HCT116 (cell line): ENCODE data around the gene EMILIN2.

Source experiments
- ATF3 ChIP-seq: IDR thresholded peaks from 2 replicates; pipeline ENCODE4 v1.6.1; 2012
- CTCF ChIP-seq, 3 experiments: fragments of 200-600 bp in 1 of 3; sonication (generic) in 1 of 3; IDR thresholded peaks in 2 of 3; conservative IDR thresholded peaks in 1 of 3; 2 replicates each; pipeline ENCODE4 v1.5.1; 2012 to 2017; ENCODE audit warnings: low read depth in 2 of 3, low read length in 2 of 3, antibody characterized with exemption in 1 of 3, borderline replicate concordance in 1 of 3, control low read depth in 1 of 3, mild to moderate bottlenecking in 1 of 3, mixed read lengths in 1 of 3, mixed run types in 1 of 3, moderate library complexity in 1 of 3; ENCODE audit not compliant: insufficient read depth in 1 of 3
- ELF1 ChIP-seq: IDR thresholded peaks from 2 replicates; pipeline ENCODE4 v1.6.1; 2012; ENCODE audit warnings: low read depth, borderline replicate concordance
- EZH2 ChIP-seq: fragments of 200-600 bp; sonication (generic); IDR thresholded peaks from 2 replicates; pipeline ENCODE4 v1.6.1; 2017; ENCODE audit warnings: antibody characterized with exemption, mixed run types
- EZH2phosphoT487 ChIP-seq: fragments of 200-600 bp; IDR thresholded peaks from 2 replicates; pipeline ENCODE4 v1.6.1; 2018; ENCODE audit warnings: antibody characterized with exemption, borderline replicate concordance
- FOSL1 ChIP-seq: IDR thresholded peaks from 2 replicates; pipeline ENCODE4 v1.6.1; 2012; ENCODE audit warnings: low read depth
- POLR2A ChIP-seq: IDR thresholded peaks from 2 replicates; pipeline ENCODE4 v1.7.0; 2011; ENCODE audit warnings: borderline replicate concordance; ENCODE audit not compliant: insufficient read depth, insufficient read length; ENCODE audit errors: extremely low read depth
- POLR2AphosphoS5 ChIP-seq: IDR thresholded peaks from 2 replicates; pipeline ENCODE4 v1.6.1; 2011; ENCODE audit warnings: mild to moderate bottlenecking, low read depth, low read length, moderate library complexity
- REST ChIP-seq: IDR thresholded peaks from 2 replicates; pipeline ENCODE4 v1.6.1; 2012; ENCODE audit warnings: low read depth
- YY1 ChIP-seq: IDR thresholded peaks from 2 replicates; pipeline ENCODE4 v1.6.1; 2011; ENCODE audit warnings: low read length, low read depth, moderate library complexity, mild to moderate bottlenecking; ENCODE audit not compliant: insufficient replicate concordance; ENCODE audit errors: extremely low read depth
- ZNF274 ChIP-seq: fragments of 200-500 bp; sonication (Bioruptor generic); IDR thresholded peaks from 2 replicates; pipeline ENCODE4 v1.6.1; 2014; ENCODE audit warnings: mild to moderate bottlenecking, low read depth, low read length, inconsistent platforms

- TF ChIP-seq CTCF (IDR thresholded peaks at IDR 0.05 in 2 of 3, conservative IDR thresholded peaks at IDR 0.05 in 1 of 3; ENCODE audit: borderline replicate concordance in 1 of 3, insufficient read depth in 1 of 3, low read depth in 2 of 3, low read length in 2 of 3) (no peak), ATF3 (no peak), FOSL1 (no peak), ZNF274 (no peak), POLR2A (no peak), EZH2 (no peak), POLR2AphosphoS5 (no peak), REST (no peak), ELF1 (no peak), YY1 (no peak), EZH2phosphoT487 (no peak)
Measured at GRCh38 chr18:2933995-2934394, 87.2 kb downstream of the EMILIN2 start.
